HG03139 (cell line): ENCODE results near the gene LYPD6.

Experiments used
- ATAC-seq: cut with Tn5 transposase; IDR thresholded peaks from one replicate; pipeline ENCODE4 v1.9.1; 2021; ENCODE audit not compliant: unreplicated experiment

LYPD6 gene

DNA sequence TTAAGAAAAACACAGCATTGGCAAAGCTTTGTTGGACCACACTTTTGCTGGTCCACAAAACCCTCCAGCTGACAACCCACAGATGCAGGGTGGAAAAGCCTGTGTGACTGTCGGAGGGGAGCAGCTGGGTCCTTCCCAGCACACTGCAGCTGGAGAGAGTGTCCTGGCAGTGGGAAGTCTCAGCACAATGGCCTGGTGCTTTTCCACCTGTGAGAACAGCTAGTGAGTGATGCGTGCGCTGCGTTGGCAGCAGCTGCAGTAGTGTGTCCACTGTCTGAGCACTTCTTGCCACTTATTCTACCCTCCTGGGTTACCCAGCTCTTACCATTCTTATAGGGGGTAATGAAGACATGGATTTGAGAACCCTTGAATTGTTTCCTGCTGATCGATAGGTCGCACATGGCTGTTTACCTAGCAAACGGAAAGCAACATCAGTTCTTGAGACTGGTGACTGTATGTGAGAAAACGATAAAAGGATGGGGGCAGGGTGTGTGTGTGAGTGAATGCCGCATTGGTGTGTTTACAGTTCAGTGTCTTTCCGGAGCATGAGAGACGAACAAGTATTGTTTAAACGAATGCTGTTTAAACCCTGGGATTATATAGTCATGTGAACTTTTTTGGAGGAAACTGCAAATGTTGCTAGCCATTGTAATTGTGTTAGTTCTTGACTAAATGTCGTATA is 69.7 kb downstream of the LYPD6 start:
- no peak for ATAC-seq

GRCh38 chr2:149400997-149401396 is 70.6 kb downstream of the LYPD6 start:
- no peak for ATAC-seq

GRCh38 chr2:149409506-149409905 is 79.1 kb downstream of the LYPD6 start:
- ATAC-seq: no peak

DNA sequence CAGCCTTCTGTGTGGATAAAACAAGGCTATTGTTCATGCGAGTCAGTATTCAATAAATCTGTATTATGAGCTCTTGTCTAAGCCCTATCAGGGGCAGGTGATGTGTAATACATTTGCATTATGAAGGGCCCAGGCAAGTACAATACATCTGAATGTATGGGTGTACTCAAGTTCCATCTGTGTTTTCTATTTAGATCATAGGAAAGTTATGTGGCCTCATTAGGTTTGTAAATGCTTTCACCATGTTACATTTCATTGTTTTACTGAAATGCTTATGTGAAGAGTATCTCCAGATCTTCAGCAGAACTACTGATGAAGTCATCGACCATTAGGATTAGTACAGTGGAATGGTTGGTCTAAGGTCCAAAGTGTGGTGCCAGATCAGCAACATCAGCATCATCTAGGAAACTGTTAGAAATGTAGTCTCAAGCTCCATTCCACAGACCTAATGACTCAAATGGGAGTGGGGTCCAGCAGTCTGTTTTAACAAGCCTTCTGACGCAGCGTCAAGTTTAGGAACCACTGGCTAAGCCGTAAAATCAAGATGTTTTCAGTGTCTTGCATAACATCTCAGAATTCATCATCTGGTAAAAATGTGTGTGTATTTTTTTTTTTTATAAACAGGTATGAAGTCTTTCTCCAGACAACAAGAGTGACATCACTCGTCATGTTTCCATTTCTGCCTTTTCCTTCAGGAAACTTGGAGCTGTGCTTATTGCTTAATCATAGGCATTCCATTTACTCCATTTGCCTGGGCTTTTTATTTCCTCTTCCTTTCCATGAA is 80.5 kb downstream of the LYPD6 start:
- ATAC-seq: no peak

DNA sequence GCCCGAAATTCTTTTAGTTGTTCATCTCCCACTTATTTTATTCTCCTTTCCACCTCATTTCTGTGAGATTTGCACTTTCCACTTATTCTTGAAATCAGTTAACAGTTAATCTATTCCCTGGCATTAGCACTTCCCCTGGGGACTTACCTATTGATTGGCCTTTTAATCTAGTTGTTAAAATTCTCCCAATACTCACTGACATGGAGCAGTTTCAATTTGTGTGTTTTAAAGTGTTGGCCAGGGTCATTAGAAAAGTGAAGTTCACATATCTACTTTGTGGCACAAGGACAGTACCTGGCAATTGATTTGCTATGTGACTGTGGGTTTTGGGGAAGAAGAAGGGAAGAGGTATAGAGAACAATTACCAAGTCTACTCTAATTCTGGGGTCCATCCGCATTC is 83.1 kb downstream of the LYPD6 start:
- no peak for ATAC-seq

- ATAC-seq: no peak
These were observed 84.7 kb downstream of the LYPD6 start for GRCh38 chr2:149415086-149415485.

DNA sequence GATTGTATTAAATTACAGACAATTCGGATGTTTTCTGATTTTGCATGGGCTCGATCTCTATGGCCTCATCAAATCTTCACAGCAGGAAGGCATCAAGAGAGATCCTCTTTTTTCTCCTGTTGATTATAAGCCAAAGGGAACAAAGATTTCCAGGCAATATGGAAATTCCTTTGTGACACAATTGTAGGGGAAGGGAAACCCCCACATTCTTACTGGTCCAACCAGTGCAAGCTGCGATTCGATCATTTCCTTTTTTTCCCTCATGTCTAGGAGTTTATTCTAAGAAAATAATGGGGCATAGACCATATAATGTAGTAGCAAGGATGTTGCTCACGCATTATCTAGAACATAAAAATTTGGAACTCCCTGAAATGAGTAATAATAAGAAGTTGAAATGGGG is 87.7 kb downstream of the LYPD6 start:
- no peak for ATAC-seq

GRCh38 chr2:149420053-149420963 is 89.9 kb downstream of the LYPD6 start:
- no peak for ATAC-seq

- ATAC-seq: no peak
These were observed 91.4 kb downstream of the LYPD6 start for GRCh38 chr2:149421791-149422190.

DNA sequence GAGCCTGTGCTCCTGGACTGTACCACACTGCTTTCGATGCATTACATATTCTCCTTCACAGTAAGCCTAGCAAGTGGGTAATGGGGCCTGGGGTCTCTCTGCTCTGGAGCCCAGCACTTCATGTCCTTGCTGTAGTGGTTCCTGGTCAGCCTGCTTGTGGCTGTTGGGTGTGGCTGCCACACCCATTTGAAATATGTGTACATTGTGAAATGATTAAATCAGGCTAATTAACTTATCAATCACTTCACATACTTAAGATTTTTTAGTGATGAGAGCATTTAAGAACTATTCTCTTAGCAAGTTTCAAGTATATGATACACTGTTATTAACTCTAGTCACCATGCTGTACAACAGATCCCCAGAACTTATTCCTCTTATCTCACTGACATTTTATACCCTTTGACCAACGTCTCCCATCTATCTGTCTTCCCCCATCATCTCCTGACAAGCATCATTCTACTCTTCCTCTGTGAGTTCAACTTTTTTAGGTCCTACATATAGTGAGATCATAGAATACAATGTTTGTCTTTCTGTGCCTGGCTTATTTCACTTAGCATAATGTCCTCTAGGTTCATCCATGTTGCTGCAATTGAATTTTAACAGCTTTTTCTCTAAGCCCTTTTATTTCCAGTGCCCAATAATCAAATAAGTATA is 92.1 kb downstream of the LYPD6 start:
- no peak for ATAC-seq

DNA sequence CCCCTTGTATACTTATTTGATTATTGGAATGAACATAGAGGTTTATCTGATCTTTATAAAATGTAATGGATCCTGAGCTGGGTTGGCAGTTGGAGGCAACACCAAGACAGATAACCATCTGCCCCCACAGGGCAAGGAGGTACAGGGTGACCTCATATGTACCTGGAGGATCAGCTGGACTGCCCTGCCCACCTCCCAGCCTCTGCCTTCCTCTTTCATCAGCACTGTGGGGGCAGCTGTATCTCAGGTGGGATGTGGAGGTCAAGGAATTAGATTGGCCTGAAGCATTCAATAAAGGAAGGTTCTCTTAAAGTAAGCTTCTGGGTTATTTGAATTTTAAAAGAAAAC is 92.6 kb downstream of the LYPD6 start:
- no peak for ATAC-seq

- no peak for ATAC-seq
These were observed 93.2 kb downstream of the LYPD6 start for GRCh38 chr2:149423630-149424029.

DNA sequence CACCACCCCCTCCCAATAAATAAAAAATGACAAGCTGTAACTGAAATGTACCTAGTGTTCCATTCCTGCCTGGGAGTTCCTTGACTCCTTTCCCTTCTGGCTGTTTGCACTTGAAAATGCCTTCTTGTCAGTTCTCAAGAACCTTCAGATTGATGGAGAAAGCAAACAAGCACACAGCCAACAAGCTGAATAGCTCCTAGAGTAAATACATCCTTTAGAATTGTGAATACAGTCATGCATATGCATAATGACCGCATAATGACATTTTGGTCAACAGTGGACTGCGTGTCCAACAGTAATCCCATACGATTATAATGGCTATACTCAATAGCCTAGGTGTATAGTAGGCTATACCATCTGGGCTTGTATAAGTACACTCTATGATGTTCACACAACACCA is 97.0 kb downstream of the LYPD6 start:
- ATAC-seq: no peak

DNA sequence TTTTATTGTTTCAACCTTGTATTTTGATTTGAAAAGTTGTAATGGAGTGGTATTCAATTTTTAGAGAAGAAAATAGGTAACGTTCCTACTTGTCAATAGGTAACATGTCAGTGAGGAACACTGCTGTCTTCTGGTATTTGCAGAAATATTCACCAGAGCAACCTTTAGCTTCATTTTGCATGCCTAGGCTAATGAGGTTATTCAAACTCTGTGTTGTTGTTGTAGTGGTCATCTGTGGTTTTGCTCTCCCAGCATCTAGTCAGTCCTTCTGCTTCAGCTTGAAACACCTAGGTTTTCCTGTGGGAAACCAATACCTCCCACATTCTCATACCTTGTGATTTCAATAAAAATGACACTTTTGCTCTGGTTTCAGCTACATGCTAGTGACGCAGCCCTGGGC is 98.4 kb downstream of the LYPD6 start:
- no peak for ATAC-seq

DNA sequence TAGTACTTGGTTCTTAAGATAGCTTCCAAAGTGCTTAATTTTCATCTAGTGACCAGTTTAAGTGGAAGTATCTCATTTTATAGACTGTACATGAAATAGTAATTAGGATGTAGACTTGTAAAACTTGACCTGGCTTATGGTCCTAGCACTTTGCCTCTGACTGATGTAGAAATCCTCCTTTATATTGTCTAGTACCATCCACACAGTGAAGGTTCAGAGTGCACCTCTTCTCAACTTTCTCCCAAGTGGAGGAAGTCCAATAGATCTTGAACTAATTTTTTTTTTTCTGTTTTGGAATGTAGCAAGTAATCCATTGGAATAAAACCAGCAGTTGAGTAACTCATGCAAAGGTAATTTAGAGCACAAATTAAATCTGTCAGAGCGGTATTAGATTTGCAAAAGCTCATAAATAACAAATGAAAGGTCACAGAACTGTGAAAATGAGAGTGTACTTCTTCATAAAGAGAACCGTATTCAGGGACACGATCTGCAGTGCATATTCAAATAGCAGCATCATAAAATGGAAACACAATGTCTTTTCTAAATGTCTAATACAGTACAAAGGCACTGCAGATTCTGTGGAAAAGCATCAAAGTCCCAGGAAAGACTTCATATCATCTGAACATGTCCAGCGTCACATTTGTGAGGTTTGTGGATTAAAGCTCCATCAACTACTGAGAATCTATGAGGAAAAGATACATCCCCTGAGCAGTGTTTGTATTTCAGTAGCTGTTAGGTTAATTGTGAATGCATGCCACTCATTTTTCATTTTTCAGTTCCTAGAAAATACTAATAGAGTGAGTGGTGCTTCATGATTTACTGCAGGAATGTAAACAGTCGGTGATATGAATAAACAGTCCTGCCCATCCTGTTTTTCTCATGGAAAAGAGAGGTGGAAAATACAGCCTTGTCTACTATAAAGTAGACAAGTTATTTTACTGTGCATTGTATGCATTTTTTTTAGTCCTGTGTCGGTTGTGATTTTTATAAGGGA is 100.7 kb downstream of the LYPD6 start:
- no peak for ATAC-seq

- ATAC-seq: no peak
These were observed 108.1 kb downstream of the LYPD6 start for GRCh38 chr2:149438330-149438960.

DNA sequence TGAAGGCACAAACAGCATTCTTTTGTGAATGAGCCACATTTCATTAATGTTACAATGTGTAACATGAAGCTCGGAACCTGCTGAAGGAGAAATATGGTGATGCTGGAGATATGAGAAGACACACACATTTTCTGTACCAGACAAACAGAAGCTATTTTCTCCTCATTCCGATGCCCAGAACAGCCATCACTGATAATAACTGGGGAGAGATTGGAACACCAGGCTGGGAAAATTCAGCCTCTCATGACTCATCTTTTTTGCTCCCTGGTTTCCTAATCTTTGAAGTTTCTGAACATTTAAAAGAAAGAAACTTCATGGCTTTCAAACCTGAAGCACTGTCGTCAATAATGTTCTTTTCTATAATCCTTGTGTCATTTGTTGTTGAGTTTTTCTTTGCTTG is 110.9 kb downstream of the LYPD6 start:
- ATAC-seq: no peak

DNA sequence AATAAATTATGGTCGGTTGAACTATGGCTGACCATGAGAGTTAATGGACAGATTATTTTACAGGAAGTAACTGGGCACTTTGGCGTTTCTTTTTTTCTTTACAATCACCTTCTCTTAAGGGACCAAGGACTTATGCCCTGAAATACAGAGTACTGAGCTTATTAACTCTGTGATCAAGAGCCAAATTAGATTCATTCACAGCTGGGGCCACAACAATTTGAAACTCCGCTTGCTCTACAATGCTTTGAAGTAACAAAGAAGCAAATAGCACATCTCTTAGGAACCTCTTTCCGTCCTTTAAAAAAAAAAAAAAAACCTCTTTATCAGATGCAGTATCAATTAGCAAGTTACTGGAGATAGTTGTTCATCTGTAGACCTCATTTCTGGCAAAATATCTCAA is 112.0 kb downstream of the LYPD6 start:
- no peak for ATAC-seq

DNA sequence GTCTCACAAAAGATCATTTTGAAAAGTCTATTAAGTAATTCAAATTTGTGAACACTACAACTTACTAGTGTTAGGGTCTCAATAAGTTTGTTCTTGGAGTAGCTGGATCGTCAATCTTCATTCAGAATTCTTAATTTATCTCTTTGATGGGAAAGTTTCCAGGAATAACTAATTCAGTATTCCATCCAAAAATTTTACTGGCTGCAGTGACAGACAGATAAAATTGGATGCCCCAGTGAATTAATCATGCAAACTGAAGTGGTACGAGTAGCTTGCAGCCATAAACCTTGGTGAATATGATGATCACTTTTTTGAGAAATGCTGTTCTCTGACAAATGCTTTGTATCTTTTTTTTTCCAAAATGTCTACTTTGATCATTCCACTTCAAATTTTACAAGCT is 112.8 kb downstream of the LYPD6 start:
- no peak for ATAC-seq

DNA sequence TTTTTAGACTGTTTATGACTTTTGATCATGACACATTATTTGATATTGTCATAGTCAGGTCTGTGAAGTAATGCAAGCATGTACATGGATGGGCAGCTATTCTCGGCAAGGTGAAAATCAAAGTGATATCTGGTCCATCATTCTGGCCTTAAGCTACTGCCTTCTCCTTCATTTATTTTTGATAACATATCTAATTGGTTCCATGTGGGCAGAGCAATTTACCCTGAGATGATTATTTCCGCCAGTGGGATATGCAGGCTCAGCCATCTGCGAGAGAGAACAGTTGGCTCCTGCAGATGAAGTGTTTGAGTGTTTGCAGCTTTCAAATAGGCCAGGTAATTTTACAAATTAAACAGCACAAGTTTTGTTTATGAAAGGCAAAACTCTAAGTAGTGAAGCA is 116.4 kb downstream of the LYPD6 start:
- ATAC-seq: no peak
